NT2/D1 (cell line): ENCODE measurements around the gene MRPS10.

Source experiments
- DNase-seq: peaks from one replicate; pipeline ENCODE4 v3.0.0-alpha.2; 2011; ENCODE audit warnings: low read depth, low spot score
- H3K27me3 ChIP-seq: 2 replicates; pipeline ENCODE4 v1.6.0; 2011; ENCODE audit warnings: mild to moderate bottlenecking; ENCODE audit not compliant: insufficient read length, insufficient read depth
- H3K36me3 ChIP-seq: 2 replicates; pipeline ENCODE4 v1.6.1; 2011; ENCODE audit warnings: mild to moderate bottlenecking, low read length, mixed read lengths; ENCODE audit not compliant: insufficient read depth, insufficient read length
- H3K4me1 ChIP-seq: 2 replicates; pipeline ENCODE4 v1.5.1; 2011; ENCODE audit not compliant: insufficient read depth, insufficient read length
- H3K4me3 ChIP-seq: 2 replicates; pipeline ENCODE4 v1.5.1; 2011; ENCODE audit warnings: low read depth; ENCODE audit not compliant: insufficient read length
- H3K9ac ChIP-seq: 2 replicates; pipeline ENCODE4 v1.6.0; 2011; ENCODE audit warnings: low read depth; ENCODE audit not compliant: insufficient read length
- H3K9me3 ChIP-seq: 2 replicates; pipeline ENCODE4 v1.5.1; 2011; ENCODE audit warnings: mild to moderate bottlenecking, low read length; ENCODE audit not compliant: insufficient read depth
- SUZ12 ChIP-seq: IDR thresholded peaks from 2 replicates; pipeline ENCODE4 v1.6.1; 2011; ENCODE audit not compliant: insufficient read length, insufficient read depth; ENCODE audit errors: extremely low read depth
- YY1 ChIP-seq: IDR thresholded peaks from 2 replicates; pipeline ENCODE4 v1.6.1; 2011; ENCODE audit not compliant: insufficient read length, insufficient read depth
- ZNF274 ChIP-seq: IDR thresholded peaks from 2 replicates; pipeline ENCODE4 v1.6.1; 2011; ENCODE audit warnings: mild to moderate bottlenecking, low read depth, low read length

The MRPS10 gene

DNA sequence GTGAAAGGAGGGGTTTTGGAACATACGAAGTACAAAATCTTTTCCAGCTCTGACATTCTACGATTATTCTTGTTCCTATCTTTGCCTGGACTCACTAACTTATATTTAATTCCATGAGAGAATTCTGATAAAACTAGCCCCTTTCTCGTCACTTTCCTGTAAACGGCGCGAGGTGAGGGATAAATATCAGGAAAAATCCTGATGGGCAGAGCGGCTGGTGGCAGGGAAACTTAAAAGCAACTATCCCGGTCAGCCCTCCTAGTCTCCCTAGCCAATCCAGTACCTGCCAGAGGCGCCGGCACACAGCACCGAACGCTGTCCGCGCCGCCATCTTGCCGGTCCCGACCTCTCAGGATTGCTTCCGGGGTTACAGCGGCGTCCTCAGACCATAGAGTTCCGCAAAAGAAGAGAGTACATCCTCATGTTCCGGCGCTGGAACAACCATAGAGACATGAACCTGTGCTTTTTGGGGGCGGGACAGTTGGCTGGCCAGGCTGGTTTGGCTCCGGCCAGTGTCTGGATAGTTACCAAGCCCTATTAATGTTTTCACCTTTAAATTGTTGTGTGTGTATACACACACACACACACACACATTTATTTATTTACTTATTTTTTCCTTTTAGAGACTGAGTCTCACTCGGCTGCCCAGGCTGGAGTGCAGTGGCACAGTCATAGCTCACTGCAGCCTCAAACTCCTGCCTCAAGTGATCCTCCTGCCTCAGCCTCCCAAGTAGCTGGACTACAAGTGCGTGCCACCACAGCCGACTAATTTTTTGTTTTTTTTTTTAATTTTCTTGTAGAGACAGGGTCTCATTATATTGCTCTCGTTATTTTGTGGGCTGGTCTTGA lies at the start of gene MRPS10:
TSS of gene MRPS10 (minus strand) at position 343 of the 849 bp plus-strand sequence. CDS start at position 331, 12 bp downstream.
- peak within 1 kb of the TSS; percentile 71 for H3K4me3 ChIP-seq
- peak within 1 kb of the TSS; percentile 79 for H3K9ac ChIP-seq
- H3K36me3 ChIP-seq: peaks cover 12% of the 10 kb centered on the region
- H3K9me3 ChIP-seq: no peaks in the 10 kb centered on the region
- no peaks in the 10 kb centered on the region for H3K27me3 ChIP-seq
- DNase-seq: peak; percentile 82
- no peak for TF ChIP-seq SUZ12
- TF ChIP-seq ZNF274: no peak
- peak; percentile 90 for TF ChIP-seq YY1
- no peaks in the 10 kb centered on the region for H3K4me1 ChIP-seq

DNA sequence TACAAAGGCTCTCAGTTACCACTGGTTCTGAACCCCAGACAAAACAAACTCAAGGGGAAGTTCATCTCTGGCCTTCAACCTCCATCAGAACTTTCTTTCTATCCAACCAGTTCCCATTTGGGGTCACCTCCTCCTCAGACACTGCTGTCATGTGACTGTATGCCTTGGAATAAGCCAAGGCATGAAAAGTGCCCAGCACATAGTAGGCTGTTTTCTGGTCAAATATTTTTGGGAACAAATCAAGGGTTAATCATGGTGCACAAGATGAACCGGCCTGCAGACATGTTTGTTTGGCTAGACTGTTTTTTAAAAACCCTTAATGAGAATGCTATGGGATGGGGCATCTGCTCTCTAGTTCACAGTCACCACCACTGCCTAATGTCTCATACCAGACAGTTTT lies 48.9 kb upstream of the MRPS10 start:
- Histone ChIP-seq H3K4me3 (no peak overlapping the region), H3K27me3 (no peaks in the 10 kb centered on the region), H3K4me1 (peaks cover 7% of the 10 kb centered on the region), H3K36me3 (peaks cover 23% of the 10 kb centered on the region), H3K9ac (no peak overlapping the region), H3K9me3 (no peaks in the 10 kb centered on the region)
- DNase-seq: no peak
- TF ChIP-seq ZNF274: no peak
- TF ChIP-seq YY1: no peak
- no peak for TF ChIP-seq SUZ12

GRCh38 chr6:42264852-42265390 lies 47.3 kb upstream of the MRPS10 start:
- no peaks in the 10 kb centered on the region for H3K27me3 ChIP-seq
- H3K4me3 ChIP-seq: no peak overlapping the region
- H3K9ac ChIP-seq: no peak overlapping the region
- H3K4me1 ChIP-seq: peaks cover 7% of the 10 kb centered on the region
- H3K9me3 ChIP-seq: no peaks in the 10 kb centered on the region
- no peak for DNase-seq
- TF ChIP-seq ZNF274 (no peak), SUZ12 (no peak), YY1 (no peak)
- peaks cover 30% of the 10 kb centered on the region for H3K36me3 ChIP-seq

- TF ChIP-seq YY1 (no peak), SUZ12 (no peak), ZNF274 (no peak)
- no peak for DNase-seq
- no peaks in the 10 kb centered on the region for H3K27me3 ChIP-seq
- H3K9me3 ChIP-seq: no peaks in the 10 kb centered on the region
- peaks cover 4% of the 10 kb centered on the region for H3K4me1 ChIP-seq
- no peak overlapping the region for H3K9ac ChIP-seq
- H3K4me3 ChIP-seq: no peak overlapping the region
- peaks cover 26% of the 10 kb centered on the region for H3K36me3 ChIP-seq
Measured at GRCh38 chr6:42264162-42264851, 46.6 kb upstream of the MRPS10 start.

DNA sequence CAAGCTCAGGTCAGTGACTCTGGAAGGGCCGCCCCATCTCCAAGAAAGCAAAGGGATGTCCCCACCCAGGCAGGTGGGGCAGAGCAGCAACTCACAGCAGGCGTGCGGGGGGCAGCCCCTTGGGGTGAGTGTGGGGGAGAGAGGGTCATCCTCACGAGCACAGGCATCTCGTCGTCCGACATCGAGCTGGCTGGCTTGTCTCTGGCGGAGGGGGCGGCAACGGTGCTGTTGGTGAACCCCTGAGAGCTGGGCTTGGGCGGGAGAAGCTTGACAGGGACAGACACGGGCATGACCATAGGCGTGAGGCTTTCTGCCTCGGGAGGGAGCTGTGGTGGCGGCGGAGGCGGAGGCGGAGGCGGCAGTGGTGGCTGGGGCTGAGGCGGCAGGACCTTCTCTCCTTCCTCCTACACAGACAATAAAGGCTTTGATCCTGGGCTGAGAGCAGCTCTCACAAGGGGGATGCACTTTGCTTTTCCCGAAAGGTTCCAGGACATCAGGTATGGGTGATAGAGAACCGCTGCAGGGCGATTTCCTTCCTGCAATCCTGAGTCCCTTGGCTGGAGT lies 45.6 kb upstream of the MRPS10 start:
- Histone ChIP-seq H3K9me3 (no peaks in the 10 kb centered on the region), H3K9ac (no peak overlapping the region), H3K36me3 (peaks cover 17% of the 10 kb centered on the region), H3K4me1 (peaks cover 5% of the 10 kb centered on the region), H3K27me3 (no peaks in the 10 kb centered on the region), H3K4me3 (no peak overlapping the region)
- DNase-seq: no peak
- TF ChIP-seq SUZ12: no peak
- no peak for TF ChIP-seq YY1

GRCh38 chr6:42260972-42261371 lies 43.3 kb upstream of the MRPS10 start:
- H3K9me3 ChIP-seq: no peaks in the 10 kb centered on the region
- no peaks in the 10 kb centered on the region for H3K27me3 ChIP-seq
- DNase-seq: no peak
- H3K4me1 ChIP-seq: peaks cover 7% of the 10 kb centered on the region
- no peak overlapping the region for H3K9ac ChIP-seq
- no peak overlapping the region for H3K4me3 ChIP-seq
- H3K36me3 ChIP-seq: peaks cover 23% of the 10 kb centered on the region
- no peak for TF ChIP-seq ZNF274
- no peak for TF ChIP-seq YY1
- TF ChIP-seq SUZ12: no peak
